ENCODE measurements around the gene SNRNP48.

Gene SNRNP48

GRCh38 chr6:7604003-7604402, 14.0 kb downstream of the SNRNP48 start:
- DNase-seq, result no peak

- DNase-seq, result no peak
Observed at GRCh38 chr6:7604506-7604905, 14.5 kb downstream of the SNRNP48 start.

- DNase-seq, result no peak
Observed at GRCh38 chr6:7615611-7616383, 25.8 kb downstream of the SNRNP48 start.

- DNase-seq, result no peak
Observed at GRCh38 chr6:7617801-7618764, 28.1 kb downstream of the SNRNP48 start.

DNA sequence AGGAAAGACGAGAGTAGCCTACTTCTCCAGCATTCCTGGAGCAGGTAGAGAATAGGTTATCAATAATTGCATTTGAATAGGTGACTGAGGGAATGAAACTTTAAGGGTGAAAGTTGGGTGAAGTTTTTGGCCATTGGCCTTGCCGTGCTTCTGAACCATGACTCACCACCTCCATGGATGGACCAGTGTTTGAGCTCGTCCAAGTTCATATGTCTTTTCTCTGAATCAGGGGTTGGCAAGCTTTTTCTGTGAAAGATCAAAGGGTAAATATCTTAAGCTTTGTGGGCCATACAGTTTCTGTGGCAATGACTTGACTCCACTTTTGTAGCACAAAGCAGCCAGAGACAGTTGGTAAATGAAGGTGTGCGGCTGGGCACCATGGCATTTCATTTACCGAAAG, 31.8 kb downstream of the SNRNP48 start:
- DNase-seq, result no peak

DNA sequence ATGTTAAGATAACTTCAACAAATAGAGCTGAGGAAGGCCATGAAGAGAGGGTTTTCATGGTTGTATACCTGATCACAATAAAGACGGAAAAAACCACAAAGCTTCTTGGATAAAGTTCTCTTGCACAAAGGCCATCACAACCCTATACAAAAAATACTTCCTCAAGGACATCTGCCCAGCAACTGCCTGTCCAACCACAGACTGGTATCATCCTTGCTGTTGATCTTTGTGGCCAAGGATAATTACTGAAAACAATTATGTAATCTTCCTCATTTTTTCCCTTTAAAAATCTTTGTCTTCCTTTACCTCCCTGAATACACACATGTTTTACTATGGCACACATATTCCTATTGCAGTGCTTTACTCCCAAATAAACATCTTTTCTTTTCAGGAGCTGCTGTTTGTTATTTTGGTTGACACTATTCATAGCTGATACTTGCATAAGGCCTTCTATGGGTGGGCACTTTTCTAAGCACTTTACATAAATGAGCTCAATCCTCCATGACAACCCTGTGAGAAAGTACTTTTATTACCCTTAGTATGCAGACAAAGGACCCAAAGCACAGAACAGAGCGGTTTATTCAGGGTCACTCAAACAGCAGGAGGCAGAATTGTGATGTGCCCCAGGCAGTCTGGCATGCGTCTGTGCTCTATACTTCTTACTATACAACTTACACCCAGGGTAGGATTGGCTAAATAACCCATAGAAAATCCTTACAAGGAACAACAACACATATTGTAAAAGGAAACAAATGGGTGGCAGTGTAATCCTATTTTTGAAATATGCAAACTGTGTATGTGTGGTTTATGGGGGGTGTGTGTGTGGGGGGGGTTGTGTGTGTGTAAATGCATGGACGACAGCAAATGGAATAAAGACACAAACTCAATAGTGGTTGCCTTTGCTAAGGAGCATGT, 35.1 kb downstream of the SNRNP48 start:
- no peak for DNase-seq

- no peak for DNase-seq
Observed at GRCh38 chr6:7628479-7628878, 38.5 kb downstream of the SNRNP48 start.

GRCh38 chr6:7628909-7629308, 38.9 kb downstream of the SNRNP48 start:
- DNase-seq, result no peak

GRCh38 chr6:7629321-7629720, 39.3 kb downstream of the SNRNP48 start:
- DNase-seq, result no peak

DNA sequence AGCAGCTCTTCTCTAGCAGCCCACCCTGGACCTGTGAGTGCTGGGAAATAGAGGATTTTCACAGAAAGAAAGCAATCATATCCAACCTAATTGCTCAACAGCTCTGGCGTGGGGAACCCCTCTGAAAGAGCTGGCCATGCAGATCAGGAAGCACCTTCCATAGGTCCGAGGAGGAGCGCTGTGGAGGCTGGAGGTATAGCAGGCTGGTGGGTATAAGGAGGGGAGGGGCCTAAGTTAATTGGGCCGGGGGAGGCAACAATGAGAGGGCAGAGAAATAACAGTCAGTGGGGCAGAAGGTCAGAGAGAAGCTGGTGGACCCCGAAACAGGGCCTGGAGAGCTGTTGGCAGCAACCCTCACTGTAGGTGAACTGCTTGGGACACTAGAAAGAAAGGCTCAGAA, 40.8 kb downstream of the SNRNP48 start:
- no peak for DNase-seq

GRCh38 chr6:7631466-7631865, 41.5 kb downstream of the SNRNP48 start:
- no peak for DNase-seq

GRCh38 chr6:7632501-7633290, 42.7 kb downstream of the SNRNP48 start:
- no peak for DNase-seq

DNA sequence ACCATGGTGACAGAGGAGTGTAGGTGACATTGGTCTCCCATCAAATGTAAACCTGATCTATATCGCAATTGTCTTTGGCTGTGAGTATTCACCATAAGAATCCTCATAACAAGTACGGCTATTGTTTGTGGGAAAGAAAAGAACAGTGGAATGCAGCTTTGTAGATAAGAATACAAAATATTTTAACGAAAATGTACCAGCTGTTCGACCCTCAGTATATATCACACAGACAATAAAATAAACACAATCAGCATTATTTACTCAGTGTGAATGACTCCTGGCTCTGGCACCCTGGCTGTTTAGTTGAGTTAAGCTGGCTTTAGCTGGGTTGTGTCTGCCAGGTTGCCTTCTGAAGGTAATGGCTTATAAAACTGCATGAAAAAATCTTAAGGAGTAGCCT, 43.4 kb downstream of the SNRNP48 start:
- DNase-seq, result no peak

DNA sequence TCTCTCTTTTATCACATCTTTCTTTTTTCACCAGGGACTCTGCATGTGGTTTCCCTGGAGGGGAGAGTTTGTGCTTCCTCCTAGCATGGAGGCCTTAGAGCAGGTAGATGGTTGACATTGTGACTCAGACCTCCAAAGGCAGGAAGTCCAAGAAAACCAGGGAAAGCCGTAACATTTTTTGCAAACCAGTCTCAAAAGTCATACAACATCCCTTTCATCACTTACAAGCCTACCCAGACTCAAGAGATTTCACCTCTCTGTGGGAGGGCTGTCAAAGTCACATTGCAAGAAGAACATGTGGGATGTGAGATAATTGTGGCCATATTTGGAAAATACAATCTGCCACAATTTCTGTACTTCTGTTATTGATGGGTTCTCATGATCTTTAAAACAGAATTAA, 46.2 kb downstream of the SNRNP48 start:
- DNase-seq, result no peak

- DNase-seq, result no peak
Observed at GRCh38 chr6:7637533-7637932, 47.5 kb downstream of the SNRNP48 start.

- DNase-seq, result no peak
Observed at GRCh38 chr6:7639427-7639826, 49.4 kb downstream of the SNRNP48 start.

GRCh38 chr6:7640016-7640415, 50.0 kb downstream of the SNRNP48 start:
- DNase-seq, result no peak

GRCh38 chr6:7640607-7641577, 50.9 kb downstream of the SNRNP48 start:
- DNase-seq, result no peak

DNA sequence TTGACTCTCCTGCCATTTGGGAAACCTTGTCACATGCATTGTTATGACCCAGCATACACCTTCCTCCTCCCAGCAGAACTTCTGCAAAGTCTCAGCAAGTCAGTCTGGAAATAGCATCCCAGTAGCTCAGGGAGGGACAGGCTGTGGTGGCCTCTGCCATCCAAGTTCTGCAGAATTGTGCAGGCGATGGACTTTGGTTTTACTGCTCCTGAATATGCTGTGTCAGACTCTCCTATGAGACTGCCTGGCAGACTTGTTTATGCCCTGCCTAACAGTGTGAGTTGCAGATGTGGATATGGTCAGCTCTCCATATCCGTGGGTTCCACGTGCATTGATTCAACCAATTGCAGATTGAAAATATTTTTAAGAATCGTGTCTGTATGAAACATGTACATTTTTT, 52.8 kb downstream of the SNRNP48 start:
- DNase-seq, result no peak

DNA sequence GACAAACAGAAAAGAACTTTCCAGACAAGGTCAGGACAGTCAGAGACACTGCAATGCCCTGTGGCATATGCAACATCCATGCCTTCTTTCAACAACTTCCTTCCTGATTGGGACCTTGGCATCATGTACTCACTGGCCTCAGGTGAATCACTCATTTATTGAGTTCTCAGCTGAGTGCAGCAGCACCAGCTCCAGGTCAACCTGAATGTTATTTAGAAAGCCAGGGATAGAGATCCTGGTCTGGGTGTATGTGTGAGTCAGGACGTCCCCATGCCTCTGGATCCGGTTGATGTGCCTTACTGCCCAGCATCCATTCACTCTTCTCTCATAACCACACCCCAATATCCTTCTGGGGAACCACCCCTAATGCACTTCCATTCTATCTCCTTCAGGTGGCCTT, 54.4 kb downstream of the SNRNP48 start:
- DNase-seq, result no peak

DNA sequence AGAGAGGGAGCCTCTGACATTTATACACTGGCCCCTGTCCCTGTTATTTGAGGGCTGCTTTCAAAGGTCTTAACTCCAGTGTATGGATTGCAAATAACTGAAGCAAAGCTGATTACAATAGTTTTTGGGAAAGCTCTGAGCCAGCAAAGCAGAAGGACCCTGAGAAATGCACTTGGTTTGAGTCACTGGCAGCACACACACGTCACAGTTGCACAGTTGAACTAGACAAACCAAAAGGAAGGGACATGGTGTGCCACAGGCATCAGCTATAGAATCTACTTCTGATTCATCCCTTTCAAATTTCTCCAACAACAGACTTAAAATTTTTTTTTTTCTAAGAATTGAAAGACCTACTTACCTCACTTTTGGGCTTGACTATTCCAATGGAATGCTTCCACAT, 56.4 kb downstream of the SNRNP48 start:
- DNase-seq, result no peak
